GM15510 (cell line): ENCODE measurements around the gene DYRK3.

Source experiments
- POLR2A ChIP-seq: IDR thresholded peaks from 3 replicates; pipeline ENCODE4 v1.6.1; 2011; ENCODE audit warnings: borderline replicate concordance; ENCODE audit not compliant: insufficient read length; ENCODE audit errors: extremely low read depth

Gene DYRK3

GRCh38 chr1:206694171-206695124 is 59.1 kb downstream of the DYRK3 start:
- no peak for TF ChIP-seq POLR2A

DNA sequence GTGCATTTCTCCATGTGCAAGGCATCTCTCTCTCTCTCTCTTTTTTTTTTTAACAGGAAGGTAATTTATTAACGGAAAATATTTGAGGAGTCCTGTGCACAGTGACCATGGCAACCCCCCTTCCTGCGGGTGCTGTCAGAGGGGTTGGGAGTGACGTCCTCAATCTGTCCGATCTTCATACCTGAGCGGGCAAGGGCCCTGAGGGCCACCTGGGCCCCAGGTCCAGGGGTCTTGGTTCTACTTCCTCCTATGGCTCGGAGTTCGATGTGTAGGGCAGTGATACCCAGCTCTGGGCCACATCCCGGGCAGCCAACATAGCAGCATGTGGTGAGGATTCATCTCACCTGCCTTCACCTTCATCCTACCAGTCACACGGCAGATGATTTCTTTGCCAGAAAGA is 60.4 kb downstream of the DYRK3 start:
- TF ChIP-seq POLR2A = no peak

GRCh38 chr1:206696812-206697585 is 61.7 kb downstream of the DYRK3 start:
- no peak for TF ChIP-seq POLR2A

GRCh38 chr1:206698011-206698410 is 62.7 kb downstream of the DYRK3 start:
- no peak for TF ChIP-seq POLR2A
